Body of pancreas (tissue), 4 donors: ENCODE measurements around the gene DNAJC19.

Source experiments
- CTCF ChIP-seq, 7 experiments: fragments of 450-650 bp in 4 of 7; fragments of 200-600 bp in 3 of 7; sonication (generic) in 3 of 7; IDR thresholded peaks; one replicate each; pipeline ENCODE4 v1.5.1; 2016 to 2019; ENCODE audit warnings: antibody characterized with exemption in 7 of 7
- POLR2A ChIP-seq, 3 donors: fragments of 450-650 bp; IDR thresholded peaks; one replicate each; pipeline ENCODE4 v1.6.1; 2016; ENCODE audit warnings: antibody characterized with exemption in 3 of 3, mild to moderate bottlenecking in 2 of 3

GRCh38 chr3:181006541-181006940 lies 17.0 kb upstream of the DNAJC19 start:
- TF ChIP-seq CTCF (IDR thresholded peaks at IDR 0.05), result no peak
- no peak for TF ChIP-seq POLR2A (IDR thresholded peaks at IDR 0.05)
